ELR (cell line): ENCODE data around the gene NMBR.
A peak's percentile ranks its signal among the peaks of the same experiment; 100 is the strongest.
"Not testable (repeated sequence)": the region's sequence is repeated elsewhere in the genome, so short reads cannot be mapped to it uniquely, and the experiment has no call there.

Experiments
- DNase-seq: peaks from one replicate; pipeline ENCODE4 v3.0.0-alpha.2; 2015; ENCODE audit warnings: low read depth

The NMBR gene

DNA sequence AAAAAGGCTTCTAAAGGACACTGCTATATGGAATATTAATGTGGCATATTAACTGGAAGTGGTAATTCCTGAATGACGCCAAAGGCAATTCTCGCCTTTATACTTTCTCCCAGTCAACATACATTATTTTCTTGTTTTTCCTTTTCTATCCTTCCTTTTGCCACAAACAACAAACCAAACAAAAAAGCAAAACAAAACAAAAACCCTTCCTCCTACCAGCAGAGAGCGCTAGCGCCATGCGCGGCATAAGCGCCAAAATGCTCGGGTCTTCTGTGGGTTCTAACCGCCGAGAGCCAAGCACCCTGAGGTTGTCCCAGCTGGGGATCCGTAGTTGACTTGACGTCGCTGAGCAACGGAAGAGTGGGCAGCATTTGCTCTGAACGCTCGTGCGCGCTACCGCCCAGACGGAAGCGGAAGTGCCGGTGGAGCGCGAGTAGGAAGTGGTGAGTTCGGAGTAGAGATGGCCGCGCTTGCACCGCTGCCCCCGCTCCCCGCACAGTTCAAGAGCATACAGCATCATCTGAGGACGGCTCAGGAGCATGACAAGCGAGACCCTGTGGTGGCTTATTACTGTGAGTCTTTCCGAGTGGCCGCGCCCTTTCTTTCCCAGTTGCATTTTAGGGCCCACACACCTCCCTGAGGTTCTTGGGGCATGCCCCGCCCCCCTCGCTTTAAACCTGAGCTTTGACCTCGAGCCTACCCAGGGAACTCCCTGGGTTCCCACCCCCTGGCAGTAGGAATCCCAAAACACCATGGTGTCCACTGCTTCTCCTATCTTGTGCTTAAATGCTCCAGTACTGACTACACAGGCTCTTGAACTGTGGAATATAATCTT lies at the start of gene NMBR, which contains the start of gene VTA1:
Gene NMBR (minus strand): TSS at position 295 of the 835 bp plus-strand sequence. CDS start 58,464 bp downstream, outside the sequence.
Gene VTA1 (plus strand): TSS at position 436 of the 835 bp plus-strand sequence. CDS start 25 bp downstream, at position 461.
- DNase-seq, result peak; percentile 100

DNA sequence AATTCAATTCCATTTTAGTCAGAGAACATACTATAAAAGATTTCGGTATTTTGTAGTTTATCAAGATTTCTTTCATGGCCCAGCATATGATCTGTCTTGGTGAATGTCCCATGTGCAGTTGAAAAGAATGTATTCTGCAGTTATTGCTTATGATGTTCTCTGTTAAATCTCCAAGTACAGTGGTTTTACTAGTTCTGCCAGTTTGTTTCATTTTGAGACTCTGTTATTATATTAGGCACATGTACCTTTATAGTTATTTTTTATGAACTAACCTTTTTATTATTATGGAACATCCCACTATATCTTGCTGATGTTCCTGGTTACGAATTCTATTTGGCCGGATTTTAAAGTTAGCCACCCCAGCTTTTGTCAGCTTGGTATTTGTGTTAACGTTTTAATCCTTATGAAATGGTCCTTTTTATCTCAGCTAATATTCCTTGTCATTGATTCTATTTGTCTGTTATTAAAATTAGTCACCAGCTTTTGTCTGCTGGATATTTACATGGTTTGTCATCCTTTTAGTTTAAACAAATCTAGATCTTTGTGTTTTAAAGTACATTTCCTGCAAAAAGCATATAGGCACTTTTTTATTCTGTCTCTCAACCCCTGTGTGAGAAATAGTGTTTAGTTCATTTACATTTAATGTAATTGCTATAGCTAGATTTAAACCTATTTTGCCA lies 49.1 kb upstream of the NMBR start:
- DNase-seq, result peak; percentile 72

DNA sequence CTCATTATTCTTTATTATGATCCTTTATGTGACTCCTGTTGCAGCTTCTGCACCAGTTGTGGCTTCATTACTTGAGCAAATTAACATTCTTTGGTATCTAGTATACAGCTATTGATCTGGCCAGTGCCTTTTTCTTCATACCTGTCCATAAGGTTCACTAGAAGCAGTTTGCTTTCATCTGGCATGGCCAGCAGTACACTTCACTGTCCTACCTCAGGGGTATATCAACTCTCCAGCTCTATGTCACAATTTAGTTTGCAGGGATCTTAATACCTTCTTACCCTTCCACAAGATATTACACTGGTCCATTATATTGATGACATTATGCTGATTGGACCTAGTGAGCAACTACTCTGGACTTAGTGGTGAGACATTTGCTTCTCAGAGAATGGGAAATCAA lies 46.7 kb upstream of the NMBR start:
- DNase-seq, result no peak

DNA sequence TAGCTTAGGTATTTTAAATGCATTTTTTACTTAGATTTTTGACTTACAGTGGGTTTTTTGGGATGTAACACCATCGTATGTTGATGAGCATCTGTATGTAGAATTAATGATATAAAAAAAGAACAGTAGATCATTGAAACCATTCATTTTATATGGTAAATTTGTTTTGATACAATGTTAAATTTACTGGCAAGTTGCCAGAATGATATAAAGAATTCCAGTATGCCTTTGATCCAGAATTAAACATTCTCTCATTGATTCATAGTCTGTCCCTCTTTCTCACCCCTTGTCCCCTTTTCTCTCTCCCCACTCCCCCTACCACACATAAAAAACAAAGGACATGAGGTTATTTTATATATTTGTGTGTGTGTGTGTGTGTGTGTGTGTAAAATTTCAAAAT lies 45.4 kb upstream of the NMBR start:
- DNase-seq, result no peak

DNA sequence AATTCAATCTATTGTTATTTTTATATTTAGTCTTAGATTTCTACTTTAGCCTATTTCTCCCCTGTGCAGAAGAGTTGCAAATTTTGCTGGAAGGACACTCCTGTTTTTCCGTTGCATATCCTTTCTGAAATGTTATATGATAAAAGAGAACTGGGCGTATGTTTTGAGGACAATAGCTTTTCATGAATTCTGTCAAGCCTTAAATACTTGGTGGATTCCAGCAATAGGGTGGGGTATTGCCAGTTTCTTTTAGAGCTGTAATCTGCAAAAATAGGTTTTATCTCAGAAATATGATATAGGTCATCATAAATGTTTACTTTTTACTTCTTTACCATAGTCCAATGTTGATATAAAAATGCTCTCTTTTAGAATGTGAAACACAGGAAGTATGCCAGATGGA lies 42.1 kb upstream of the NMBR start:
- DNase-seq, result no peak

DNA sequence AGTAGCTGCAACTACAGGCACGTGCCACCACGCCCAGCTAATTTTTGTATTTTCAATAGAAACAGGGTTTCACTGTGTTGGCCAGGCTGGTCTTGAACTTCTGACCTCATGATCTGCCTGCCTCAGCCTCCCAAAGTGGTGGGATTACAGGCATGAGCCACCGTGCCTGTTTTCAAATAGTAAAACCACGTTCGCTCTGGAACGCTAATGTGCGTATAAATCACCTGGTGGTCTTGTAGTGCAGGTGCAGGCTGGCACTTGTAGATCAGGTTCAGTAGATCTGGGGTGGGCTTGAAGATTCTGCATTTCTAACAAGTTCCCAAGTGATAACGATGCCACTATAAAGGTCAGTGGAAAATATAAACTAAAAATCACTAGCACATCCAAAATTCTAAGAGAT lies 41.4 kb upstream of the NMBR start:
- peak; percentile 14 for DNase-seq

DNA sequence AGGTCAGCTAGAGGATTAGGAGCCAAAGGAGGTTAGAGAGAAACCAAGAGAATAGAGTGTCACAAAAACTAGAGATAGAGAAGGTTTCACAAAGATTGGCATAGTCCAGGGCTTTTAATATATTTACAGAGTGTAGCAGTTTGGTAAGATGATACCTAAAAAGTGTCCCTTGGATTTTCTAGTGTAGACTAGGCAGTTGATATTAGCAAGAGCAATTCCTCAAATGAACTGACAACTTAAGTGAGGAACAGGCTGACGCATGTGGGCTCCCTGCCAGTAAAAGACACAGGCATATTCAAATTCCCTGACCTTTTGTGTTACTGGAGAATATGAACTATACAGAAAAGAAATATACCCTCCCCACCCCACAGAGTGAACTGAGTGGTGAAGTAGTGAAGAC lies 40.3 kb upstream of the NMBR start:
- no peak for DNase-seq

DNA sequence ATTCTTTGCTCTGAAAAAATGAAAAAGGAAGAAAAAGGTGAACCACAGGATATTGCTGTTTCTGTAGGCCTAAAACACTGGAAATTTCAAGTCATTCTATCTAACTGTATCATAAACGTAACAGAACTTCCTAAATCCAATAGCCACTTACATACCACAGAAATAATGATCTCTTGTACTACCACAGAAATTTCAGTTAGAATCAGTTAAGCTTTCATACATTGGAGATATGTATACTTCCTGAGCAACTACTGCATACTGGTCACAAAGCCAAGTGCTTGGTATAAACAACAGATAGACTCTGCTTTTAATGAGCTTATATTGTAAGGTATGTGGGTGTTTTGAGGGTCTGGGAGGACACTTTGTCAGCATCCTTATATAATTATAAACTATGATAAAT lies 38.7 kb upstream of the NMBR start:
- no peak for DNase-seq

DNA sequence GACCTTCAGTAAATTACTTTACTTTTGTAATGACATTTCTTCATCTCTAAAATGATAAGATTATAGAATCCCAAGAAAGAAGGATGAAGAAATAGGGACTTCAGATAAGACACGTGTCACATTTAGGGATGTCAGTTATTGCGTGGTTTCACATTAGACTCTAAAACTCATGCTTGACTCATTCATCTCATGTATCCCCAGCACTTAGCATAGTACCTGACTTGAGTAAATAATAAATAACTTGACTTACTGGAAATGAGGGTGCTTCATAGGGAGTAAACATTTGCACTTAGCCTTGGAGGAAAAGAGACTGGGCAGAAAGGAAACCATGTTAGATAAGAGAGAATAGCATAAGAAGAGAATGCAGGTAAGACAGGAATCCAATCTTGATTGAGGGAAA lies 37.4 kb upstream of the NMBR start:
- no peak for DNase-seq

DNA sequence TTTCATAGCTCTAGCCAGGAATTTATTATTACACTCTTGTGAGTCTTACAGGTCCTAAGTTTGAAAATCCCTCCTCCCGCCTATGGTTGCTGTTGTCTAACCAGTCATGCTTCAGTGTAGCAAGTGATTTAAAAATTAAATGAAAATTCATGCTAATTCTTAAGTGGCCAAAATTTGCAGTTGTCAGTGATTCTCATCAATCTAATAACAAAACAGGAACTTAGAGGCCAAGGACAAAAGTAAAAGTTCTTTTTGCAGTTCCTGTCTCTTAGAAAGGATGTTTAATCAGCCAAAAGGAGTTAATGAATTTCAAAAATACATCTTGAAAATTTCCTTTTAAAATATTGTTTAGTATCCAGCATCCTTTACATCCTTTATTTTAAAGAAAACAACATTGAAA lies 36.4 kb upstream of the NMBR start:
- no peak for DNase-seq

DNA sequence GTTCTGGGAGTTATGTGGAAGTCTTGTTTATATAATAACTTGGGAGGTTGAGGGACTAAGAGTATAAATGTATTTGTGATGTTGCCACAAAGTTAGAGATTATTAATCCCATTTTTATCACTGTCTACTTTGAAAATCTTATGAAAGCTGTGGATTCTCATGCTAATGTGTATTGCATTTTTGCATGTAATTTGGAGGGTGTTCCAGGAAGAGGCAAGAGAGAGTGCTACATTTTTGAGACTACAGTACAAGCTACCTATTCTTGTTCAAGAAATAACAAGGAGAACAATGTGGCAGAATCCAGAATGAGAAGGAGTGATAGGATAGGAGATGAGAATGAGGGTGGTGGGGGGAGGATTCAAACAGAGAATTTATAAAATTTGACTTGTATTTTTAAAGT lies 35.1 kb upstream of the NMBR start:
- DNase-seq, result no peak

DNA sequence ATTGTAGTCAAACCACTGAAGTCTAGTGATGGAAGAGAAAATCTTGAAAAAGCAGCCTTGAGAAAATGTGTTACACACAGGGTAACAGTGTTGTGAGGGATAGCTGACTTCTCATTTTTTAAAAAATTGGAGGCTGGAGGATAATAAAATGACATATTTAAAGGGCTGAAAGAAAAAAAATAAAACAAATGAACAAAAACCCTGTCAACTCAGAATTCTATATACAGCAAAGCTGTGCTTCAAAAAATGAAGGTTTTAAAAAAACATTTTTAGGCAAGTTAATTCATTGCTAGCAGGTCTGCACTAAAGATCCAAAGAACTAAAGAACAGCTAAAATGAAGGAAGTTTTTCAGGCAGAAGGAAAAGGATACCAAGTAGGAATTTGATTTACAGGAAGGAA lies 31.2 kb upstream of the NMBR start:
- no peak for DNase-seq

DNA sequence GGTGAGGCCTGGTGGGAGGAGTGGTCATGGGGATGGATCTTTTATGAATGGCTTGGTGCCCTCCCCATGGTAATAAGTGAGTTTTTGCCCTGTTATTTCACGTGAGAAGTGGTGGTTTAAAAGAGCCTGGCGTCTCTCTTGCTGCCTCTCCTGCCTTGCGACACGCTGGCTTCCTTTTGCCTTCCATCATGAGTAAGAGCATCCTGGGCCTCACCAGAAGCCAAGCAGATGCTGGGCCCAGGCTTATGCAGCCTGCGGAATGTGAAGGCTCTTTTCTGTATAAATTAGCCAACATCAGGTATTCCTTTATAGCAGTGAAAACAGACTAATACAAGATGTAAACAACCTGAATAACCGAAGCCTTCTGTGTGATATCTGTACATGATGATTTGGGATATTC lies 27.8 kb upstream of the NMBR start:
- DNase-seq, result no peak

DNA sequence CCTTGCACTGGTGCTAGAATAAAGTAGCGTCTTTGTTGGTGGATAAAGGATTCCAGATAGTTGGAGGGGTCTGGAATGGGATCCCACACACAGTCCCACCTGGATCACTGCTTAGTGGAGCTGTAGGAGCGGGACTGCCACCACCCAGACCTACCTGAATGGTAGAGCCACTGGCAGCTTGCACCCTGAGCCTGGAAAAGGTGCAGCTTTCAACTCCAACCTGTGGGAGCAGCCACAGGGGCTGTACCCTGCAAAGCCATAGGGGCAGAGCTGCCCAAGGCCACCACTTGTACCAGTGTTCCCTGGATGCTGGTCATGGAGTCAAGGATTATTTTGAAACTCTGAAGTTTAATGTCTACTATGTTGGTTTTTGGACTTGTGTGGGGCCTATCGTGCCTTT lies 27.1 kb upstream of the NMBR start:
- no peak for DNase-seq

DNA sequence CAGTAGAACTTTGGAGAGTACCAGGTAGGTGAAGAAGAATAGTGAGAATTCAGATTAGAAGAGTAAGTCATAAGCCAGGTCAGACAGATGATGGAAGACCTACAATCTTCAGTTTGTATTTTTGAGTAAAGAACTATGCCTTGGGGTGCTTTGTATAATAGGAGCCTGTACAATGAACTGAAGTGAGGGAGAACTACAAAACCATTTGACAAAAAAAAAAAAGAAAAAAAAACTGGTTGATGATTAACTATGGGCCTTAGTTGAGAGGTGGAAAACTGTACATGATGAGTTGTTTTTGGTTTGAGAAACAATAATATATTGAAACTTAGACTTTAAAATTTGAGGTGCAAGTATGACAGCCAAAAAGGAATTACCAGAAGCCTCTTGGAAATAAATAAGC lies 25.8 kb upstream of the NMBR start:
- DNase-seq, result no peak

DNA sequence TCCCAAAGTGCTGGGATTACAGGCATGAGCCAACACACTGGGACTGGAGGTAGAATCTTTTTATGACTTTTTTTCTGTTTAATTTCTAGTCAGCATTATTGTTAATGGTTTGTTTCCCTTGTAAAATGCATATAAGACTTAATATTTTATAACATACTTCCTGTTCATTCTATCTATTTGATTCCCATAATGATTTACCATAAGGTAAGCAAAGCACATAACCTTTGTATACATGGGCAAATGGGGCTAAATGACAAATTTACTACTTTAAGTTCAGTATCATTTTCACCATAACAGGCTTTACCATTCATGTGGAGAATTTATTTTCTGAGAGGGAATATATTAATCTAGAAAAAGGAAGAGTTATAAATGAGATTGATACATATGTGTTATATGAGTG lies 24.4 kb upstream of the NMBR start:
- DNase-seq, result no peak

DNA sequence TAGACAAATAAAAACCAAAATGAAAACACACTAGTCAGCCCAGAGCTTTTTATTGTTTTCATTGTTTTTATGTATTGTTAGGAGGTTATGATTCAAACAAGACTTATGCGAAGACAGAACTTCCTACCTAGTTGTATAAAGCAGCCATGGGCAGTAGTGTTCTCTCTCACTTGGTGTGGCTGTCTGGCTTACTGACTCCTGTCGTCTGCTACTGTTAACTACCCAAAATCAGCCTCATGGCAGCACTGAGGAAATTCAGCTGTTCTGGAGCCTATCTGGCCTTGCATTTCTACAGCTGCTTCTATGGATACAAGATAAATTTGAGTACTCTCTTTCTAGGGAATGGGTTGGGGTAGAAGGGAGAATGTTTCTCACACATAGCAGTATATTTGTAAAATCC lies 20.6 kb upstream of the NMBR start:
- DNase-seq, result no peak

DNA sequence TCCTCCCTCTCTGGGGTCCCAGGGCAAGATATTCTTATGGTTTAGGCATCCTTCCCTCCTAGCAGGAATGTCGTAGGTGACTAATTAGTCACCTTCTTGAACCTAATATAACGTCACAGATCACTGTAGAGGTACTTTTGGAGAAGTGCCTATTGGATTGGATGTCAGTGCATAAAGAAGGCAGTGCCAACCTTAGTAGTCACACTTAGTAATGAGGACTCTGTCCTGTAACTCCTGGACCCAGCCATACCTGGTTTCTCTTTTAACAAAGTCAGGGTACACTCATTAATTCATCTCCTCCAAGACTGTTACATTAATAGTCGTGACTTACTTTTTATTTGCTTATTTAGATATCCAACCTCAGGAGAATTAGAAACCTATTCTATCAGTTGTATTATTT lies 20.1 kb upstream of the NMBR start:
- peak; percentile 4 for DNase-seq

DNA sequence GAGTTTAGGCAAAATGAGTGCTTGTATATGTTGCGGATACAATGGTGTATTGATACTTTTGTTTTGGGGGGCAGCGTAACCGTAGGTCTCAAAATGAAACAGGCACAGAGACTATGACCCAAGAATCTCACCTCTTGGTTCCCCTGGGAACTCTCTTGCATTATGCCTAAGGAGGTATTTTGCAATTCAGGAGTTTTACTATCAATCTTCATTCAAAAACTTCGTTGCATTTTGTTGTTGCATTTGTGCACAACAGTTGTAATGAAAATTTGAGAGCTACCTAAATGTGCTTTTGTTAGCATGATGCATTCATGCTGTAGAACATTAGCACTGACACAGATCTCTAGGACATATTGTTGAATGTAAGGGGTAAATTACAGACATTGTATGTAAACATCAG lies 18.3 kb upstream of the NMBR start:
- no peak for DNase-seq

DNA sequence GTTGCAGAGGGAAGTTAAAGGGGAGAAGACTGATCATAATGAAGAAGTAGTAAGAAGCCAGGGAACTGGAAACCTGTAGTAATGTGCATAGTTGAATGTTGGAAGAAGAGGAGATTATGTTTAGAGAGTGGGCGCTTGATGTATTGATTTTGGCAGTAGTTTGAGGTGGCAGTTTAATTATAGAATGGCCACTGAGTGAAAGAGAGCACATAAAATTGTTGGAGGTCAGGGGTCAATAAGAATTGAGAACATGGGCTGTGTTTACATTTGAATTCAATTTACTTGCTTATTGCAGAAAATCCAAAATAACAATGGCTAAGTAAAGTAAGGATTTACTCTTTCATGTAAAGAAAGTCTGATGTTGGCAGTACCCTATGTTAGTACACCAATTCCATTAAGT lies 15.9 kb upstream of the NMBR start:
- DNase-seq, result no peak

DNA sequence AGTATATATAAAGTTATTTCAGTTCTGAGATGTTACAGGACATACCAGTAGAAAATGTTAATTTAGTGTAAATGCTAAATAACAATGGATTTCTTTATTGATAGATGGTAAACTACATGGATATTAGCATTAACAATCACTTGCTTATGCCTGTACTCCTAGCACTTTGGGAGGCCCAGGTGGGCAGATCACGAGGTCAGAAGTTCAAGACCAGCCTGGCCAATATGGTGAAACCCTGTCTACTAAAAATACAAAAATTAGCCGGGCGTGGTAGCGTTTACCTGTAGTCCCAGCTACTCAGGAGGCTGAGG lies 9.8 kb upstream of the NMBR start:
- not testable (repeated sequence) for DNase-seq

DNA sequence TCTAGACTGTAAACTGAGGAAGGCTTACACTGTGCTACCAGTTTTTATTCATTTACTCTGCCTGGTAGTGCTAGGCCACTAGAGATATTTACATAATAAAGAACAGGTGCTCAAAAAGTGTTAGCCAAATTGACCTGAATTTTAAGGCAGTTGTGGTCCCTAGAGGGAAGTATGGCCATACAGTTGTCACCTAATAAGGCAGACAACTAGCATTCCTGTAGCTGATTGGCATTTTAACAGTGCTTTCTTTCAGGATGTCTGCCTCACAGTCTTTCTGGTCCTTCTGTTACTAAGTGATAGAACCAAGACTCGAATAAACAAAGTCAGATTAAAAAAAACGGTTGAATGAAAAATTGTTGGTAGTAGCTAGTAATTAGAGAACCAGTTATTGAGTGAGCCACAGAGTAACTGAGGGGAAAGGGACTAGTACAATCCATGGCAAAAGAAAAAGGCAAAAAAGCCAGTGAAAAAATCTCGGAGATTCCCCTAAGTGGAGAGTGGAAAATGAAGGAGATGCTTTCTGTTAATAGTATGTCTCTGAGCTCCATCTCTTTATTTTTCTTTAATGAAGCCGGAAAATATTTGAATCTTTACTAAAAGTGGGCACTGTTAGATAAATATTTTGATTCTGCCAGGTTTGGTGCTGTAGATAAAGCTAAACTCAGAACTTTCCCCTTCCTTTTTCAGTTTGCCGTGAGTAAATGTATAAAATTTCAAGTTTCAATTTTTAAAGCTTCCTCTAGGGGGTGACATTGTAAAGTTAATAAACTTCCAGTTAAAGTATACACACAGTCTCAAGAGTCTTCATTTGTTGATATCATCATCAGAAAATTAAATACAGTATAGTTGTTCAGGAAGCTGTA lies 9.2 kb upstream of the NMBR start:
- peak; percentile 63 for DNase-seq

DNA sequence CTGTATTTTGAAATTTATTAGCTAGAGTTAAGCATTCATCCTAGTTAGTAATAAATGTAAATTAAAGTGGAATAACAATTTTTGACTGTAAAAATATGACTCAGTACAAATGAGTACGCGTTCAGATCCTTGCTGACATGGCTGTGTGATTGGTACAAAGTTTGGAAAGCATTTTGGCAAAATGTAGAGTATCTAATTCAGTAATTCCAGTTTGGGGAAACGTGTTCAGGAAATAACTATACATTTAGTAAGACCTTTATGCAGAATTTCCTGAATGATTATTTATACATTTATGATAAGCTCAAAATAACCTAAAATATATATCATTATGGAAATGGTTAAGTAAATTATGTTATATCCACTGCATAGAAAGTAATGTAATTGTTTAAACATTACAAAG lies 8.2 kb upstream of the NMBR start:
- DNase-seq, result peak; percentile 13
